Neural cell (in vitro differentiated cells): ENCODE results near the gene TRMT61B. TPM values are rescaled to one million over a fixed set of nuclear protein-coding genes. Genes with fewer than 3 reads are reported as not detected.

Experiments used
- H2AFZ ChIP-seq: fragments of 200-600, 300-800 bp; sonication (generic), shearing (Covaris generic); 2 replicates; pipeline ENCODE4 v1.6.0; 2014; ENCODE audit warnings: low read depth, mild to moderate bottlenecking, antibody characterized with exemption, low read length, moderate library complexity
- H3F3A ChIP-seq: fragments of 200-600 bp; shearing (Covaris generic); 2 replicates; pipeline ENCODE4 v1.6.1; 2016; ENCODE audit warnings: mild to moderate bottlenecking, moderate library complexity, mixed read lengths, antibody characterized with exemption, low read length; ENCODE audit not compliant: insufficient read depth, poor library complexity, severe bottlenecking
- H3K27ac ChIP-seq: fragments of 200-600, 300-800 bp; sonication (generic), shearing (Covaris generic); 2 replicates; pipeline ENCODE4 v1.5.1; 2014; ENCODE audit warnings: mild to moderate bottlenecking, low read length, moderate library complexity
- H3K27me3 ChIP-seq: fragments of 300-800, 200-600 bp; sonication (generic), shearing (Covaris generic); 2 replicates; pipeline ENCODE4 v1.6.0; 2014; ENCODE audit warnings: mild to moderate bottlenecking, low read depth, low read length, moderate library complexity; ENCODE audit not compliant: insufficient read depth
- H3K36me3 ChIP-seq: fragments of 300-800, 200-600 bp; sonication (generic), shearing (Covaris generic); 2 replicates; pipeline ENCODE4 v1.5.1; 2014; ENCODE audit warnings: mild to moderate bottlenecking, antibody characterized with exemption, low read length, moderate library complexity; ENCODE audit not compliant: insufficient read depth
- H3K4me2 ChIP-seq: fragments of 300-800, 200-600 bp; sonication (generic), shearing (Covaris generic); 2 replicates; pipeline ENCODE4 v1.6.0; 2014; ENCODE audit warnings: mild to moderate bottlenecking, low read length
- H3K4me3 ChIP-seq: fragments of 300-800, 200-600 bp; sonication (generic), shearing (Covaris generic); 2 replicates; pipeline ENCODE4 v1.5.1; 2014; ENCODE audit warnings: mild to moderate bottlenecking, low read length, moderate library complexity
- H3K79me2 ChIP-seq: fragments of 200-600 bp; shearing (Covaris generic); replicated peaks from 2 replicates; pipeline ENCODE4 v1.6.0; 2014; ENCODE audit warnings: mild to moderate bottlenecking, low read length, moderate library complexity; ENCODE audit not compliant: insufficient read depth
- H3K9ac ChIP-seq: fragments of 300-800, 200-600 bp; sonication (generic), shearing (Covaris generic); 2 replicates; pipeline ENCODE4 v1.6.1; 2016; ENCODE audit warnings: mild to moderate bottlenecking, low read length, mixed read lengths
- H3K9me2 ChIP-seq: fragments of 200-600 bp; shearing (Covaris generic); 2 replicates; pipeline ENCODE4 v1.6.1; 2016; ENCODE audit warnings: mild to moderate bottlenecking, low read length, mixed read lengths; ENCODE audit not compliant: insufficient read depth
- H3K9me3 ChIP-seq: fragments of 200-600, 300-800 bp; sonication (generic), shearing (Covaris generic); 2 replicates; pipeline ENCODE4 v1.6.1; 2016; ENCODE audit warnings: mild to moderate bottlenecking, mixed run types, low read length, moderate library complexity, mixed read lengths
- H4K20me1 ChIP-seq: fragments of 200-600 bp; shearing (Covaris generic); 2 replicates; pipeline ENCODE4 v1.6.1; 2016; ENCODE audit warnings: mild to moderate bottlenecking, mixed run types; ENCODE audit not compliant: insufficient read depth
- EP300 ChIP-seq: fragments of 450-650 bp; conservative IDR thresholded peaks from 2 replicates; pipeline ENCODE4 v1.6.1; 2014; ENCODE audit warnings: antibody characterized with exemption, mild to moderate bottlenecking, moderate library complexity; ENCODE audit not compliant: poor library complexity, severe bottlenecking
- EZH2 ChIP-seq: fragments of 200-600, 300-800 bp; shearing (Covaris generic), sonication (generic); IDR thresholded peaks from 2 replicates; pipeline ENCODE4 v1.6.1; 2014; ENCODE audit warnings: antibody characterized with exemption, low read length, borderline replicate concordance, mild to moderate bottlenecking; ENCODE audit not compliant: insufficient read depth, poor library complexity, severe bottlenecking
- MXI1 ChIP-seq: fragments of 450-650 bp; conservative IDR thresholded peaks from 2 replicates; pipeline ENCODE4 v1.6.1; 2014; ENCODE audit warnings: antibody characterized with exemption, mild to moderate bottlenecking; ENCODE audit not compliant: poor library complexity, severe bottlenecking
- POLR2AphosphoS5 ChIP-seq: IDR thresholded peaks from 2 replicates; pipeline ENCODE4 v1.6.1; 2012
- RAD21 ChIP-seq: fragments of 450-650 bp; conservative IDR thresholded peaks from 2 replicates; pipeline ENCODE4 v1.6.1; 2014; ENCODE audit warnings: antibody characterized with exemption, mild to moderate bottlenecking, moderate library complexity
- SMC3 ChIP-seq: fragments of 450-650 bp; conservative IDR thresholded peaks from 2 replicates; pipeline ENCODE4 v1.6.1; 2014; ENCODE audit warnings: antibody characterized with exemption, mild to moderate bottlenecking, moderate library complexity; ENCODE audit not compliant: poor library complexity
- TAF1 ChIP-seq: IDR thresholded peaks from 2 replicates; pipeline ENCODE4 v1.6.1; 2012; ENCODE audit warnings: low read depth
- polyA plus RNA-seq: library from polyadenylated mRNA; depleted of rRNA; stranded (reverse); fragments of >200 nt; gene quantifications from 2 replicates; pipeline ENCODE4 v1.2.3, GENCODE V29; 2014
- TF ChIP-seq, protein P1 (sequence below): fragments of 450-650 bp; IDR thresholded peaks from 2 replicates; pipeline ENCODE4 v1.5.1; 2014; ENCODE audit warnings: antibody characterized with exemption, mild to moderate bottlenecking, moderate library complexity; ENCODE audit not compliant: poor library complexity, severe bottlenecking
- TF ChIP-seq, protein P2 (sequence below): IDR thresholded peaks from 2 replicates; pipeline ENCODE4 v1.6.1; 2012; ENCODE audit warnings: borderline replicate concordance

TRMT61B gene
- polyA plus RNA-seq, 1 donor from 2014 or later = 35.1 TPM

GRCh38 chr2:28838971-28839370 is 31.1 kb downstream of the TRMT61B start:
- no peaks in the 10 kb centered on the region for H3K27me3 ChIP-seq
- H4K20me1 ChIP-seq = no peaks in the 10 kb centered on the region
- H3K36me3 ChIP-seq = no peaks in the 10 kb centered on the region
- H3K9me3 ChIP-seq = no peaks in the 10 kb centered on the region
- no peak overlapping the region for H3K9ac ChIP-seq
- TF ChIP-seq, protein P1, sequence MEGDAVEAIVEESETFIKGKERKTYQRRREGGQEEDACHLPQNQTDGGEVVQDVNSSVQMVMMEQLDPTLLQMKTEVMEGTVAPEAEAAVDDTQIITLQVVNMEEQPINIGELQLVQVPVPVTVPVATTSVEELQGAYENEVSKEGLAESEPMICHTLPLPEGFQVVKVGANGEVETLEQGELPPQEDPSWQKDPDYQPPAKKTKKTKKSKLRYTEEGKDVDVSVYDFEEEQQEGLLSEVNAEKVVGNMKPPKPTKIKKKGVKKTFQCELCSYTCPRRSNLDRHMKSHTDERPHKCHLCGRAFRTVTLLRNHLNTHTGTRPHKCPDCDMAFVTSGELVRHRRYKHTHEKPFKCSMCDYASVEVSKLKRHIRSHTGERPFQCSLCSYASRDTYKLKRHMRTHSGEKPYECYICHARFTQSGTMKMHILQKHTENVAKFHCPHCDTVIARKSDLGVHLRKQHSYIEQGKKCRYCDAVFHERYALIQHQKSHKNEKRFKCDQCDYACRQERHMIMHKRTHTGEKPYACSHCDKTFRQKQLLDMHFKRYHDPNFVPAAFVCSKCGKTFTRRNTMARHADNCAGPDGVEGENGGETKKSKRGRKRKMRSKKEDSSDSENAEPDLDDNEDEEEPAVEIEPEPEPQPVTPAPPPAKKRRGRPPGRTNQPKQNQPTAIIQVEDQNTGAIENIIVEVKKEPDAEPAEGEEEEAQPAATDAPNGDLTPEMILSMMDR = no peak
- no peak for TF ChIP-seq SMC3
- TF ChIP-seq, protein P2, sequence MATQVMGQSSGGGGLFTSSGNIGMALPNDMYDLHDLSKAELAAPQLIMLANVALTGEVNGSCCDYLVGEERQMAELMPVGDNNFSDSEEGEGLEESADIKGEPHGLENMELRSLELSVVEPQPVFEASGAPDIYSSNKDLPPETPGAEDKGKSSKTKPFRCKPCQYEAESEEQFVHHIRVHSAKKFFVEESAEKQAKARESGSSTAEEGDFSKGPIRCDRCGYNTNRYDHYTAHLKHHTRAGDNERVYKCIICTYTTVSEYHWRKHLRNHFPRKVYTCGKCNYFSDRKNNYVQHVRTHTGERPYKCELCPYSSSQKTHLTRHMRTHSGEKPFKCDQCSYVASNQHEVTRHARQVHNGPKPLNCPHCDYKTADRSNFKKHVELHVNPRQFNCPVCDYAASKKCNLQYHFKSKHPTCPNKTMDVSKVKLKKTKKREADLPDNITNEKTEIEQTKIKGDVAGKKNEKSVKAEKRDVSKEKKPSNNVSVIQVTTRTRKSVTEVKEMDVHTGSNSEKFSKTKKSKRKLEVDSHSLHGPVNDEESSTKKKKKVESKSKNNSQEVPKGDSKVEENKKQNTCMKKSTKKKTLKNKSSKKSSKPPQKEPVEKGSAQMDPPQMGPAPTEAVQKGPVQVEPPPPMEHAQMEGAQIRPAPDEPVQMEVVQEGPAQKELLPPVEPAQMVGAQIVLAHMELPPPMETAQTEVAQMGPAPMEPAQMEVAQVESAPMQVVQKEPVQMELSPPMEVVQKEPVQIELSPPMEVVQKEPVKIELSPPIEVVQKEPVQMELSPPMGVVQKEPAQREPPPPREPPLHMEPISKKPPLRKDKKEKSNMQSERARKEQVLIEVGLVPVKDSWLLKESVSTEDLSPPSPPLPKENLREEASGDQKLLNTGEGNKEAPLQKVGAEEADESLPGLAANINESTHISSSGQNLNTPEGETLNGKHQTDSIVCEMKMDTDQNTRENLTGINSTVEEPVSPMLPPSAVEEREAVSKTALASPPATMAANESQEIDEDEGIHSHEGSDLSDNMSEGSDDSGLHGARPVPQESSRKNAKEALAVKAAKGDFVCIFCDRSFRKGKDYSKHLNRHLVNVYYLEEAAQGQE = no peak
- no peak for TF ChIP-seq EZH2
- TF ChIP-seq MXI1 = no peak
- no peak for TF ChIP-seq RAD21
- TF ChIP-seq POLR2AphosphoS5 = no peak
- no peak for TF ChIP-seq EP300
- TF ChIP-seq TAF1 = no peak
- H2AFZ ChIP-seq = no peak overlapping the region
- no peaks in the 10 kb centered on the region for H3K9me2 ChIP-seq
- no peak overlapping the region for H3K4me2 ChIP-seq
- H3K4me3 ChIP-seq = no peak overlapping the region
- no peak overlapping the region for H3K27ac ChIP-seq
- H3F3A ChIP-seq = no peaks in the 10 kb centered on the region
- no peaks in the 10 kb centered on the region for H3K79me2 ChIP-seq

- no peaks in the 10 kb centered on the region for H3K27me3 ChIP-seq
- TF ChIP-seq TAF1 = no peak
- TF ChIP-seq SMC3 = no peak
- TF ChIP-seq, protein P1 = no peak
- TF ChIP-seq EP300 = no peak
- no peak for TF ChIP-seq RAD21
- TF ChIP-seq POLR2AphosphoS5 = no peak
- TF ChIP-seq, protein P2 = no peak
- no peaks in the 10 kb centered on the region for H3K9me3 ChIP-seq
- no peak overlapping the region for H2AFZ ChIP-seq
- no peaks in the 10 kb centered on the region for H3K79me2 ChIP-seq
- no peak overlapping the region for H3K4me2 ChIP-seq
- no peak overlapping the region for H3K27ac ChIP-seq
- no peaks in the 10 kb centered on the region for H3K36me3 ChIP-seq
- no peak overlapping the region for H3K9ac ChIP-seq
- no peaks in the 10 kb centered on the region for H3K9me2 ChIP-seq
- H3K4me3 ChIP-seq = no peak overlapping the region
- H4K20me1 ChIP-seq = no peaks in the 10 kb centered on the region
- no peaks in the 10 kb centered on the region for H3F3A ChIP-seq
These were observed 34.3 kb downstream of the TRMT61B start for GRCh38 chr2:28835781-28836180.
